MM.1S (cell line): ENCODE results near the gene SLC30A4.

Source experiments
- DNase-seq: peaks from one replicate; pipeline ENCODE4 v3.0.0-alpha.2; 2015
- H2AFZ ChIP-seq: fragments of 300-600 bp; sonication (generic); 2 replicates; pipeline ENCODE4 v1.6.0; 2016; ENCODE audit warnings: antibody characterized with exemption, low read length
- H3F3A ChIP-seq: fragments of 300-600 bp; sonication (generic); 2 replicates; pipeline ENCODE4 v1.6.1; 2016; ENCODE audit warnings: mild to moderate bottlenecking, antibody characterized with exemption, low read length, moderate library complexity, mixed read lengths; ENCODE audit not compliant: insufficient read depth
- H3K27ac ChIP-seq: fragments of 300-600 bp; sonication (generic); 2 replicates; pipeline ENCODE4 v1.5.1; 2016; ENCODE audit warnings: mild to moderate bottlenecking, low read length
- H3K27me3 ChIP-seq: fragments of 300-600 bp; sonication (generic); replicated peaks from 2 replicates; pipeline ENCODE4 v1.6.0; 2016; ENCODE audit warnings: low read length; ENCODE audit not compliant: insufficient read depth
- H3K36me3 ChIP-seq: fragments of 300-600 bp; sonication (generic); replicated peaks from 2 replicates; pipeline ENCODE4 v1.6.1; 2016; ENCODE audit warnings: mild to moderate bottlenecking, low read length, mixed read lengths; ENCODE audit not compliant: insufficient read depth
- H3K4me1 ChIP-seq: fragments of 300-600 bp; sonication (generic); 2 replicates; pipeline ENCODE4 v1.6.1; 2016; ENCODE audit warnings: low read length, mixed read lengths
- H3K4me2 ChIP-seq: fragments of 300-600 bp; sonication (generic); 2 replicates; pipeline ENCODE4 v1.6.0; 2016; ENCODE audit warnings: low read depth, low read length
- H3K4me3 ChIP-seq: fragments of 300-600 bp; sonication (generic); 2 replicates; pipeline ENCODE4 v1.5.1; 2016; ENCODE audit warnings: low read length, mixed read lengths
- H3K79me2 ChIP-seq: fragments of 300-600 bp; sonication (generic); 2 replicates; pipeline ENCODE4 v1.6.1; 2016; ENCODE audit warnings: mixed run types, low read length, mixed read lengths
- H3K9ac ChIP-seq: fragments of 300-600 bp; sonication (generic); 2 replicates; pipeline ENCODE4 v1.6.1; 2016; ENCODE audit warnings: low read length, mixed read lengths
- H3K9me2 ChIP-seq: fragments of 300-600 bp; sonication (generic); replicated peaks from 2 replicates; pipeline ENCODE4 v1.6.1; 2016; ENCODE audit warnings: mild to moderate bottlenecking, low read length, mixed read lengths; ENCODE audit not compliant: insufficient read depth
- H3K9me3 ChIP-seq: fragments of 300-600 bp; sonication (generic); replicated peaks from 2 replicates; pipeline ENCODE4 v1.6.1; 2016; ENCODE audit warnings: mild to moderate bottlenecking, low read length, mixed read lengths; ENCODE audit not compliant: insufficient read depth
- H4K20me1 ChIP-seq: fragments of 300-600 bp; sonication (generic); 2 replicates; pipeline ENCODE4 v1.6.1; 2016; ENCODE audit warnings: mild to moderate bottlenecking, low read length, moderate library complexity, mixed read lengths; ENCODE audit not compliant: insufficient read depth
- EZH2 ChIP-seq: fragments of 300-600 bp; sonication (generic); optimal IDR thresholded peaks from 2 replicates; pipeline ENCODE3; 2017; ENCODE audit warnings: low read depth, mild to moderate bottlenecking, antibody characterized with exemption, low read length, mixed read lengths
- EZH2phosphoT487 ChIP-seq: fragments of 300-600 bp; sonication (generic); IDR thresholded peaks from 2 replicates; pipeline ENCODE4 v1.6.1; 2018; ENCODE audit warnings: antibody characterized with exemption, low read length
- TF ChIP-seq, protein P1 (sequence below): fragments of 300-600 bp; sonication (generic); IDR thresholded peaks from 2 replicates; pipeline ENCODE4 v1.5.1; 2016; ENCODE audit warnings: antibody characterized with exemption, low read length, mixed read lengths

SLC30A4 gene

GRCh38 chr15:45457220-45457619 is 65.3 kb downstream of the SLC30A4 start:
- no peak for DNase-seq
- Histone ChIP-seq H2AFZ (no peak overlapping the region), H3K4me1 (peaks cover 19% of the 10 kb centered on the region), H3K9me2 (no peaks in the 10 kb centered on the region), H3K79me2 (no peaks in the 10 kb centered on the region), H3K4me3 (no peak overlapping the region), H3K36me3 (no peaks in the 10 kb centered on the region), H3K4me2 (no peak overlapping the region), H3K27me3 (no peaks in the 10 kb centered on the region), H3K9ac (no peak overlapping the region), H4K20me1 (no peaks in the 10 kb centered on the region), H3K27ac (no peak overlapping the region), H3K9me3 (no peaks in the 10 kb centered on the region), H3F3A (peaks cover 10% of the 10 kb centered on the region)
- TF ChIP-seq EZH2 (no peak), EZH2phosphoT487 (no peak)
- TF ChIP-seq, protein P1, sequence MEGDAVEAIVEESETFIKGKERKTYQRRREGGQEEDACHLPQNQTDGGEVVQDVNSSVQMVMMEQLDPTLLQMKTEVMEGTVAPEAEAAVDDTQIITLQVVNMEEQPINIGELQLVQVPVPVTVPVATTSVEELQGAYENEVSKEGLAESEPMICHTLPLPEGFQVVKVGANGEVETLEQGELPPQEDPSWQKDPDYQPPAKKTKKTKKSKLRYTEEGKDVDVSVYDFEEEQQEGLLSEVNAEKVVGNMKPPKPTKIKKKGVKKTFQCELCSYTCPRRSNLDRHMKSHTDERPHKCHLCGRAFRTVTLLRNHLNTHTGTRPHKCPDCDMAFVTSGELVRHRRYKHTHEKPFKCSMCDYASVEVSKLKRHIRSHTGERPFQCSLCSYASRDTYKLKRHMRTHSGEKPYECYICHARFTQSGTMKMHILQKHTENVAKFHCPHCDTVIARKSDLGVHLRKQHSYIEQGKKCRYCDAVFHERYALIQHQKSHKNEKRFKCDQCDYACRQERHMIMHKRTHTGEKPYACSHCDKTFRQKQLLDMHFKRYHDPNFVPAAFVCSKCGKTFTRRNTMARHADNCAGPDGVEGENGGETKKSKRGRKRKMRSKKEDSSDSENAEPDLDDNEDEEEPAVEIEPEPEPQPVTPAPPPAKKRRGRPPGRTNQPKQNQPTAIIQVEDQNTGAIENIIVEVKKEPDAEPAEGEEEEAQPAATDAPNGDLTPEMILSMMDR, result no peak

GRCh38 chr15:45456212-45457106 is 66.1 kb downstream of the SLC30A4 start:
- H3K4me2 ChIP-seq, result no peak overlapping the region
- no peak overlapping the region for H3K9ac ChIP-seq
- peaks cover 10% of the 10 kb centered on the region for H3F3A ChIP-seq
- H2AFZ ChIP-seq, result no peak overlapping the region
- no peak overlapping the region for H3K4me3 ChIP-seq
- H4K20me1 ChIP-seq, result no peaks in the 10 kb centered on the region
- H3K27ac ChIP-seq, result no peak overlapping the region
- no peaks in the 10 kb centered on the region for H3K9me2 ChIP-seq
- H3K9me3 ChIP-seq, result no peaks in the 10 kb centered on the region
- H3K36me3 ChIP-seq, result no peaks in the 10 kb centered on the region
- DNase-seq, result no peak
- H3K27me3 ChIP-seq, result no peaks in the 10 kb centered on the region
- peaks cover 19% of the 10 kb centered on the region for H3K4me1 ChIP-seq
- TF ChIP-seq EZH2phosphoT487 (no peak), EZH2 (no peak)
- TF ChIP-seq, protein P1, result no peak
- H3K79me2 ChIP-seq, result no peaks in the 10 kb centered on the region

GRCh38 chr15:45454814-45455213 is 67.7 kb downstream of the SLC30A4 start:
- Histone ChIP-seq H3K27ac (peak overlapping the region; percentile 77), H3K4me2 (peak overlapping the region; percentile 78), H2AFZ (peak overlapping the region; percentile 88), H3K27me3 (no peaks in the 10 kb centered on the region), H3F3A (peaks cover 10% of the 10 kb centered on the region), H3K4me1 (peaks cover 19% of the 10 kb centered on the region), H3K79me2 (no peaks in the 10 kb centered on the region), H3K36me3 (no peaks in the 10 kb centered on the region), H4K20me1 (no peaks in the 10 kb centered on the region), H3K9me2 (no peaks in the 10 kb centered on the region), H3K4me3 (peak overlapping the region; percentile 40), H3K9ac (peak overlapping the region; percentile 46), H3K9me3 (no peaks in the 10 kb centered on the region)
- TF ChIP-seq EZH2phosphoT487, result no peak
- TF ChIP-seq, protein P1, result peak; percentile 31
- TF ChIP-seq EZH2, result no peak
- DNase-seq, result peak; percentile 92
